Thyroid gland (tissue), 4 donors: Measurements from ENCODE around the gene GNG13.

Experiments used
- POLR2A ChIP-seq, 2 donors: fragments of 450-650 bp; IDR thresholded peaks; one replicate each; pipeline ENCODE4 v1.6.1; 2017; ENCODE audit warnings: antibody characterized with exemption in 2 of 2, mild to moderate bottlenecking in 2 of 2, moderate library complexity in 1 of 2
- TF ChIP-seq, protein P1 (sequence below), 6 experiments: fragments of 200-600 bp in 3 of 6; fragments of 450-650 bp in 3 of 6; sonication (generic) in 3 of 6; IDR thresholded peaks; one replicate each; pipeline ENCODE4 v1.5.1; 2016 to 2019; ENCODE audit warnings: antibody characterized with exemption in 6 of 6, mild to moderate bottlenecking in 2 of 6, inconsistent platforms in 1 of 6, moderate library complexity in 1 of 6

DNA sequence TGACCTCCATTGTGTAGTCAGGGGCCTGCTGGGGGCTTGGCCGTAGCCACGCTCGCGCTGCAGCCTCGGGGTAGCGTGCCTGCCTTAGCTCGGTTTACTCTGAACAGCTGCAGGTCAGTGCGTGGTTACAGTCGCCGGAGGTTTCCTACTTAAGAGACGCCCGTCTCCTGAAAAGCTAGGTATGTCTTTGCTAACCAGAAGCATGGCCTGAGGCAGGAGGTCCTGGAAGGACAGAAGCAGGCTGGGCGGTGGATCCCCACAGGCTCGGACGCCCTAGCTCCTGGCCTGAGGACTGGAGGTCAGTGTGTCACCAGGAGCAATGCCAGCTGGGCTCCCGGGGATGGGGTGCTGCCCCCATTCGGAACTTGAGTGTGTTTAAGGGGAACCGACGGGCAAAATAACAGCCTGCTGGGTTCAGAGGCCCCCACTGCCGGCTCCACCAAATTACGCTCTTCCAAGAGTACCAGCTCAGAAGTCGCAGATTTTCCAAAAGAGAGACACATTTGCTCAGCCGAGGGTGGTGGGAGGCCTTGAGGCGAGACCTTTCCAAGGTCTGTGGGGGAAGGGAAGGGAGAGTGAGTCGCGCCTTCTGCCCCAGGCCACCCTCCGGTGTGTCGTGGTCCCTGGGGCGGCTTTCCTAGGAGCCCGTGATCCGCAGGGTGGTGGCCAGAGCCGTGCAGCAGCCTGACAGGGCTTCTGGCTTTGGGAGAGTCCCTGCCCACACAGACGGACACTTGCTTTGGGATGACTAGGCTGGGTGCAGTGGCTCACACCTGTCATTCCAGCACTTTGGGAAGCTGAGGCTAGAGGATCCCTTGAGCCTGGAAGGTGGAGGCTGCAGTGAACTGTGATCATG is 3.9 kb upstream of the GNG13 start:
- TF ChIP-seq, protein P1, sequence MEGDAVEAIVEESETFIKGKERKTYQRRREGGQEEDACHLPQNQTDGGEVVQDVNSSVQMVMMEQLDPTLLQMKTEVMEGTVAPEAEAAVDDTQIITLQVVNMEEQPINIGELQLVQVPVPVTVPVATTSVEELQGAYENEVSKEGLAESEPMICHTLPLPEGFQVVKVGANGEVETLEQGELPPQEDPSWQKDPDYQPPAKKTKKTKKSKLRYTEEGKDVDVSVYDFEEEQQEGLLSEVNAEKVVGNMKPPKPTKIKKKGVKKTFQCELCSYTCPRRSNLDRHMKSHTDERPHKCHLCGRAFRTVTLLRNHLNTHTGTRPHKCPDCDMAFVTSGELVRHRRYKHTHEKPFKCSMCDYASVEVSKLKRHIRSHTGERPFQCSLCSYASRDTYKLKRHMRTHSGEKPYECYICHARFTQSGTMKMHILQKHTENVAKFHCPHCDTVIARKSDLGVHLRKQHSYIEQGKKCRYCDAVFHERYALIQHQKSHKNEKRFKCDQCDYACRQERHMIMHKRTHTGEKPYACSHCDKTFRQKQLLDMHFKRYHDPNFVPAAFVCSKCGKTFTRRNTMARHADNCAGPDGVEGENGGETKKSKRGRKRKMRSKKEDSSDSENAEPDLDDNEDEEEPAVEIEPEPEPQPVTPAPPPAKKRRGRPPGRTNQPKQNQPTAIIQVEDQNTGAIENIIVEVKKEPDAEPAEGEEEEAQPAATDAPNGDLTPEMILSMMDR (IDR thresholded peaks at IDR 0.05) = no peak
- no peak for TF ChIP-seq POLR2A (IDR thresholded peaks at IDR 0.05)
